SK-N-SH (cell line): ENCODE results near the gene RBM10.

Experiments
- CTCF ChIP-seq: fragments of 200-600 bp; sonication (generic); IDR thresholded peaks from 2 replicates; pipeline ENCODE4 v1.6.1; 2017; ENCODE audit warnings: antibody characterized with exemption, mild to moderate bottlenecking, moderate library complexity
- EP300 ChIP-seq, 2 experiments: IDR thresholded peaks; 2 replicates each; pipeline versions ENCODE4 v1.4.0 to v1.6.1; 2012; ENCODE audit warnings: borderline replicate concordance in 1 of 2, low read depth in 1 of 2, low read length in 1 of 2
- GABPA ChIP-seq: IDR thresholded peaks from 2 replicates; pipeline ENCODE4 v1.4.0; 2012; ENCODE audit warnings: low read depth, mild to moderate bottlenecking
- IRF3 ChIP-seq: fragments of 150-350 bp; IDR thresholded peaks from 2 replicates; pipeline ENCODE4 v1.6.1; 2016; ENCODE audit warnings: mild to moderate bottlenecking, low read depth, low read length
- MAX ChIP-seq: IDR thresholded peaks from 2 replicates; pipeline ENCODE4 v1.4.0; 2012; ENCODE audit warnings: low read depth
- POLR2AphosphoS5 ChIP-seq: IDR thresholded peaks from 2 replicates; pipeline ENCODE4 v1.6.1; 2012; ENCODE audit warnings: low read depth, low read length
- REST ChIP-seq: IDR thresholded peaks from 2 replicates; pipeline ENCODE4 v1.6.1; 2012; ENCODE audit warnings: mild to moderate bottlenecking, low read depth, low read length, moderate library complexity
- RFX5 ChIP-seq: IDR thresholded peaks from 2 replicates; pipeline ENCODE4 v1.6.1; 2012; ENCODE audit warnings: mild to moderate bottlenecking, improper control_type of control experiment, low read length
- SMC3 ChIP-seq: IDR thresholded peaks from 2 replicates; pipeline ENCODE4 v1.6.1; 2012; ENCODE audit warnings: low read depth, low read length, improper control_type of control experiment
- USF1 ChIP-seq: IDR thresholded peaks from 2 replicates; pipeline ENCODE4 v1.4.0; 2012; ENCODE audit warnings: low read depth, borderline replicate concordance

- TF ChIP-seq RFX5 (no peak), CTCF (no peak), POLR2AphosphoS5 (no peak), REST (no peak), MAX (no peak), SMC3 (no peak), USF1 (no peak), GABPA (no peak), EP300 (IDR thresholded peaks at IDR 0.05; ENCODE audit: borderline replicate concordance in 1 of 2, low read depth in 1 of 2, low read length in 1 of 2) (no peak), IRF3 (no peak)
These were observed 46.9 kb downstream of the RBM10 start for GRCh38 chrX:47191806-47192401.
